AG04450 (cell line): Measurements from ENCODE around the gene CACNA1F. TPM values are rescaled to one million over a fixed set of nuclear protein-coding genes. Genes with fewer than 3 reads are reported as not detected.

Experiments
- CTCF ChIA-PET: fragments of 300-600, 350-600 bp; formaldehyde crosslinking; extraction: SDS; loops from one replicate; lab custom pipeline; 2022; ENCODE audit warnings: antibody characterized with exemption, inconsistent platforms; lab: Charles Lee
- POLR2A ChIA-PET: fragments of 350-600 bp; formaldehyde crosslinking; extraction: SDS; loops from one replicate; lab custom pipeline; 2021; ENCODE audit warnings: antibody characterized with exemption, inconsistent platforms; lab: Yijun Ruan, JAX
- DNase-seq: peaks from one replicate; pipeline ENCODE4 v3.0.0-alpha.2; 2011; ENCODE audit warnings: low read depth, low spot score
- H3K27ac ChIP-seq: one replicate; pipeline ENCODE4 v1.5.1; 2012; ENCODE audit warnings: low read depth, low read length, control low read depth
- H3K27me3 ChIP-seq: one replicate; pipeline ENCODE4 v1.6.0; 2012; ENCODE audit warnings: low read length; ENCODE audit not compliant: control insufficient read depth, insufficient read depth
- H3K4me3 ChIP-seq: 2 replicates; pipeline ENCODE4 v1.5.1; 2011; ENCODE audit warnings: mild to moderate bottlenecking, low read depth, low read length, control low read depth
- H3K9me3 ChIP-seq: 2 replicates; pipeline ENCODE4 v1.5.1; 2012; ENCODE audit warnings: low read length; ENCODE audit not compliant: control insufficient read depth, insufficient read depth
- CTCF ChIP-seq: IDR thresholded peaks from 2 replicates; pipeline ENCODE4 v1.5.1; 2011; ENCODE audit warnings: low read depth, low read length, control low read depth, inconsistent platforms
- polyA plus RNA-seq: library from polyadenylated mRNA; depleted of rRNA; stranded (reverse); fragments of >200 nt; gene quantifications from 2 replicates; pipeline ENCODE4 v1.2.3, GENCODE V29; 2011

CACNA1F gene
- polyA plus RNA-seq, 1 experiment: not detected

GRCh38 chrX:49214996-49215526 is 18.1 kb downstream of the CACNA1F start:
- ChIA-PET CTCF (no interaction called here), POLR2A (no interaction called here)
- H3K27me3 ChIP-seq: no peaks in the 10 kb centered on the region
- H3K4me3 ChIP-seq: no peak overlapping the region
- no peak for TF ChIP-seq CTCF
- DNase-seq: no peak
- H3K9me3 ChIP-seq: no peaks in the 10 kb centered on the region
- H3K27ac ChIP-seq: no peak overlapping the region

GRCh38 chrX:49214416-49214815 is 18.7 kb downstream of the CACNA1F start:
- Histone ChIP-seq H3K9me3 (no peaks in the 10 kb centered on the region), H3K4me3 (no peak overlapping the region), H3K27ac (no peak overlapping the region), H3K27me3 (peaks cover under 1% of the 10 kb centered on the region)
- no peak for TF ChIP-seq CTCF
- POLR2A ChIA-PET: no interaction called here
- CTCF ChIA-PET: no interaction called here
- no peak for DNase-seq

GRCh38 chrX:49212861-49213260 is 20.3 kb downstream of the CACNA1F start:
- Histone ChIP-seq H3K27me3 (peaks cover 7% of the 10 kb centered on the region), H3K27ac (no peak overlapping the region), H3K4me3 (no peak overlapping the region), H3K9me3 (no peaks in the 10 kb centered on the region)
- CTCF ChIA-PET: no interaction called here
- DNase-seq: no peak
- POLR2A ChIA-PET: no interaction called here
- TF ChIP-seq CTCF: no peak

GRCh38 chrX:49212209-49212608 is 20.9 kb downstream of the CACNA1F start:
- no peak for DNase-seq
- no peak for TF ChIP-seq CTCF
- H3K27me3 ChIP-seq: peaks cover 7% of the 10 kb centered on the region
- ChIA-PET POLR2A (no interaction called here), CTCF (no interaction called here)
- H3K4me3 ChIP-seq: no peak overlapping the region
- H3K9me3 ChIP-seq: no peaks in the 10 kb centered on the region
- no peak overlapping the region for H3K27ac ChIP-seq

GRCh38 chrX:49211074-49211473 is 22.1 kb downstream of the CACNA1F start:
- Histone ChIP-seq H3K4me3 (no peak overlapping the region), H3K27me3 (peaks cover 7% of the 10 kb centered on the region), H3K27ac (no peak overlapping the region), H3K9me3 (no peaks in the 10 kb centered on the region)
- no peak for TF ChIP-seq CTCF
- DNase-seq: no peak
- ChIA-PET CTCF (no interaction called here), POLR2A (no interaction called here)
